ENCODE measurements around the gene EXOC6B. TPM values are rescaled to one million over a fixed set of nuclear protein-coding genes. Genes with fewer than 3 reads are reported as not detected.

The EXOC6B gene
- total and polyA plus RNA-seq, 2 of the 8 experiments (the other 6 are each of a cell fraction or from before 2014, with no cell fraction given) = 13.5 to 33.0 TPM

- Histone ChIP-seq H3K79me2 (ENCODE audit: control insufficient read depth in 1 of 2, insufficient read depth in 2 of 2, low read length in 2 of 2) (no peaks in the 10 kb centered on the region), H2AFZ (ENCODE audit: low read length) (no peak overlapping the region), H4K91ac (replicated peaks; ENCODE audit: insufficient read length, low read length) (no peak overlapping the region), H2BK120ac (replicated peaks; ENCODE audit: low read depth, low read length) (no peak overlapping the region), H3K4me3 (ENCODE audit: extremely low read depth in 1 of 4, insufficient read depth in 2 of 4, low read depth in 3 of 4, low read length in 4 of 4) (no peak overlapping the region), H2AK5ac (ENCODE audit: low read depth, low read length) (no peak overlapping the region), H3K27me3 (replicated peaks in 1 of 4; ENCODE audit: control insufficient read depth in 3 of 4, extremely low read depth in 1 of 4, insufficient read depth in 3 of 4, low read length in 3 of 4) (no peaks in the 10 kb centered on the region), H3K9ac (replicated peaks in 1 of 4; ENCODE audit: extremely low read depth in 1 of 4, low read depth in 3 of 4, low read length in 3 of 4) (no peak overlapping the region), H3K23me2 (ENCODE audit: low read depth, low read length) (no peaks in the 10 kb centered on the region), H4K20me1 (replicated peaks in 1 of 2; ENCODE audit: control insufficient read depth in 1 of 2, insufficient read depth in 2 of 2, low read length in 2 of 2) (no peaks in the 10 kb centered on the region), H4K5ac (ENCODE audit: insufficient read length, low read depth, low read length) (no peak overlapping the region), H3K4me2 (ENCODE audit: insufficient read depth in 1 of 2, low read depth in 2 of 2, low read length in 2 of 2) (no peak overlapping the region), H2BK12ac (ENCODE audit: low read depth, low read length) (no peak overlapping the region), H3K56ac (replicated peaks; ENCODE audit: insufficient read length, low read depth, low read length) (no peak overlapping the region), H3K4me1 (replicated peaks in 1 of 4; ENCODE audit: control insufficient read depth in 3 of 4, insufficient read depth in 4 of 4, low read length in 3 of 4) (no peaks in the 10 kb centered on the region), H3K79me1 (ENCODE audit: low read depth, low read length) (no peaks in the 10 kb centered on the region), H3K18ac (ENCODE audit: extremely low read depth, low read length) (no peak overlapping the region), H2BK20ac (ENCODE audit: low read length) (no peak overlapping the region), H3K27ac (ENCODE audit: low read depth, low read length) (no peak overlapping the region), H3K4ac (replicated peaks; ENCODE audit: insufficient read length, low read depth, low read length) (no peak overlapping the region), H3K36me3 (ENCODE audit: control insufficient read depth in 2 of 4, insufficient read depth in 4 of 4, low read length in 3 of 4) (no peaks in the 10 kb centered on the region), H3K23ac (ENCODE audit: insufficient read length) (no peak overlapping the region), H2BK5ac (ENCODE audit: low read depth, low read length) (no peak overlapping the region), H4K8ac (ENCODE audit: extremely low read depth, insufficient read depth, low read length) (no peak overlapping the region), H2BK15ac (ENCODE audit: low read length) (no peak overlapping the region), H3K9me3 (ENCODE audit: insufficient read depth in 2 of 2, low read depth in 1 of 2, low read length in 1 of 2) (no peaks in the 10 kb centered on the region), H3K14ac (ENCODE audit: insufficient read length) (no peak overlapping the region)
- FAIRE-seq (no peak), DNase-seq (ENCODE audit: low read depth in 1 of 2, low spot score in 2 of 2) (no peak)
- CTCF ChIA-PET (ENCODE audit: partially characterized antibody) = interaction anchor here (0.6 to 1.7 kb wide), 4 partner anchors 9 to 251 kb away, joined by 3 to 8 read pairs (median 4); no protein-coding TSS in a partner anchor
- POLR2A ChIA-PET (ENCODE audit: partially characterized antibody) = no interaction called here
- 78% methylated on average over 1 of the region's 1 CpG; no CpG with 5 or more reads in 1 of the 2 experiments for WGBS, 2 experiments (ENCODE audit: extremely low coverage in 1 of 2, insufficient coverage in 1 of 2, insufficient read length in 1 of 2, insufficient replicate concordance in 2 of 2, low coverage in 1 of 2, low lambda C conversion rate in 2 of 2, missing lambda C conversion rate in 1 of 2)
- TF ChIP-seq RAD21 (IDR thresholded peaks at IDR 0.05 in 1 of 2, conservative IDR thresholded peaks at IDR 0.05 in 1 of 2; ENCODE audit: low read depth in 2 of 2, low read length in 2 of 2) (no peak), BACH1 (IDR thresholded peaks at IDR 0.05; ENCODE audit: low read length) (no peak), SAP30 (IDR thresholded peaks at IDR 0.05; ENCODE audit: insufficient read depth, insufficient replicate concordance, low read length) (no peak), TAF7 (optimal IDR thresholded peaks at IDR 0.05; ENCODE audit: borderline replicate concordance, low read depth, low read length) (no peak), TBP (IDR thresholded peaks at IDR 0.05; ENCODE audit: low read depth, low read length) (no peak), POLR2AphosphoS5 (IDR thresholded peaks at IDR 0.05; ENCODE audit: low read depth, low read length) (no peak)
- TF ChIP-seq, protein P1, sequence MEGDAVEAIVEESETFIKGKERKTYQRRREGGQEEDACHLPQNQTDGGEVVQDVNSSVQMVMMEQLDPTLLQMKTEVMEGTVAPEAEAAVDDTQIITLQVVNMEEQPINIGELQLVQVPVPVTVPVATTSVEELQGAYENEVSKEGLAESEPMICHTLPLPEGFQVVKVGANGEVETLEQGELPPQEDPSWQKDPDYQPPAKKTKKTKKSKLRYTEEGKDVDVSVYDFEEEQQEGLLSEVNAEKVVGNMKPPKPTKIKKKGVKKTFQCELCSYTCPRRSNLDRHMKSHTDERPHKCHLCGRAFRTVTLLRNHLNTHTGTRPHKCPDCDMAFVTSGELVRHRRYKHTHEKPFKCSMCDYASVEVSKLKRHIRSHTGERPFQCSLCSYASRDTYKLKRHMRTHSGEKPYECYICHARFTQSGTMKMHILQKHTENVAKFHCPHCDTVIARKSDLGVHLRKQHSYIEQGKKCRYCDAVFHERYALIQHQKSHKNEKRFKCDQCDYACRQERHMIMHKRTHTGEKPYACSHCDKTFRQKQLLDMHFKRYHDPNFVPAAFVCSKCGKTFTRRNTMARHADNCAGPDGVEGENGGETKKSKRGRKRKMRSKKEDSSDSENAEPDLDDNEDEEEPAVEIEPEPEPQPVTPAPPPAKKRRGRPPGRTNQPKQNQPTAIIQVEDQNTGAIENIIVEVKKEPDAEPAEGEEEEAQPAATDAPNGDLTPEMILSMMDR (IDR thresholded peaks at IDR 0.05; ENCODE audit: control extremely low read depth in 1 of 3, insufficient read depth in 1 of 3, low read depth in 1 of 3, low read length in 3 of 3) = no peak
Observed at GRCh38 chr2:72834596-72834995, 8.8 kb upstream of the EXOC6B start.
